SK-N-MC (cell line): Measurements from ENCODE around the gene PAPSS1.
"Not testable (repeated sequence)": the region's sequence is repeated elsewhere in the genome, so short reads cannot be mapped to it uniquely, and the experiment has no call there.

ENCODE experiments used
- DNase-seq: peaks from one replicate; pipeline ENCODE4 v3.0.0-alpha.2; 2011; ENCODE audit warnings: low read depth, low spot score
- H3K27ac ChIP-seq: fragments of 200-600 bp; sonication (generic); 2 replicates; pipeline ENCODE4 v1.5.1; 2016; ENCODE audit warnings: mixed run types
- H3K36me3 ChIP-seq: fragments of 200-600 bp; sonication (generic); 2 replicates; pipeline ENCODE4 v1.6.1; 2017; ENCODE audit warnings: antibody characterized with exemption, low read length, mixed read lengths; ENCODE audit not compliant: insufficient read depth
- H3K4me3 ChIP-seq: fragments of 200-600 bp; sonication (generic); 2 replicates; pipeline ENCODE4 v1.5.1; 2016
- H3K9ac ChIP-seq: fragments of 200-600 bp; sonication (generic); 2 replicates; pipeline ENCODE4 v1.8.0; 2017; ENCODE audit warnings: mixed run types, mixed read lengths; ENCODE audit not compliant: insufficient read length
- H3K9me3 ChIP-seq: fragments of 200-600 bp; sonication (generic); 2 replicates; pipeline ENCODE4 v1.6.1; 2017; ENCODE audit warnings: low read depth, mild to moderate bottlenecking, antibody characterized with exemption, low read length, moderate library complexity, mixed read lengths
- EZH2 ChIP-seq: fragments of 200-600 bp; sonication (generic); IDR thresholded peaks from one replicate; pipeline ENCODE4 v1.6.1; 2017; ENCODE audit warnings: antibody characterized with exemption
- FOXP2 ChIP-seq: optimal IDR thresholded peaks from 2 replicates; pipeline ENCODE3; 2011; ENCODE audit warnings: mild to moderate bottlenecking, moderate library complexity; ENCODE audit not compliant: insufficient read depth; ENCODE audit errors: extremely low read length, control extremely low read depth
- POLR2AphosphoS5 ChIP-seq: IDR thresholded peaks from 2 replicates; pipeline ENCODE4 v1.6.1; 2012; ENCODE audit warnings: mild to moderate bottlenecking, low read depth, low read length, borderline replicate concordance

The PAPSS1 gene

GRCh38 chr4:107708225-107708624, 11.8 kb downstream of the PAPSS1 start:
- peaks cover 24% of the 10 kb centered on the region; the same call in 1 of the 2 replicates for H3K9me3 ChIP-seq
- TF ChIP-seq FOXP2 (no peak), POLR2AphosphoS5 (no peak), EZH2 (no peak)
- no peak overlapping the region for H3K4me3 ChIP-seq
- no peak overlapping the region for H3K27ac ChIP-seq
- DNase-seq = no peak
- H3K36me3 ChIP-seq = peaks cover 19% of the 10 kb centered on the region
- no peak overlapping the region for H3K9ac ChIP-seq

GRCh38 chr4:107705742-107706556, 14.1 kb downstream of the PAPSS1 start:
- Histone ChIP-seq H3K36me3 (peaks cover 26% of the 10 kb centered on the region), H3K27ac (no peak overlapping the region), H3K9me3 (peaks cover 28% of the 10 kb centered on the region; the same call in 1 of the 2 replicates), H3K9ac (no peak overlapping the region), H3K4me3 (no peak overlapping the region)
- DNase-seq = no peak
- TF ChIP-seq POLR2AphosphoS5 (no peak), FOXP2 (no peak)

GRCh38 chr4:107701565-107701964, 18.5 kb downstream of the PAPSS1 start:
- DNase-seq = no peak
- no peak overlapping the region for H3K4me3 ChIP-seq
- H3K27ac ChIP-seq = no peak overlapping the region
- TF ChIP-seq FOXP2 = no peak
- no peak for TF ChIP-seq EZH2
- no peak for TF ChIP-seq POLR2AphosphoS5
- no peak overlapping the region for H3K9ac ChIP-seq
- H3K36me3 ChIP-seq = peaks cover 61% of the 10 kb centered on the region
- H3K9me3 ChIP-seq = peaks cover 18% of the 10 kb centered on the region; the same call in 1 of the 2 replicates

- Histone ChIP-seq H3K4me3 (no peak overlapping the region), H3K9me3 (peaks cover 8% of the 10 kb centered on the region; the same call in 1 of the 2 replicates), H3K9ac (no peak overlapping the region), H3K27ac (no peak overlapping the region), H3K36me3 (peaks cover 64% of the 10 kb centered on the region)
- TF ChIP-seq POLR2AphosphoS5 (no peak), EZH2 (no peak), FOXP2 (no peak)
- no peak for DNase-seq
Measured at GRCh38 chr4:107699466-107700206, 20.4 kb downstream of the PAPSS1 start.

GRCh38 chr4:107696187-107696586, 23.8 kb downstream of the PAPSS1 start:
- not testable (repeated sequence) for DNase-seq, H3K4me3 ChIP-seq, H3K27ac ChIP-seq, H3K9ac ChIP-seq, H3K9me3 ChIP-seq
- peaks cover 81% of the 10 kb centered on the region for H3K36me3 ChIP-seq

GRCh38 chr4:107693132-107693531, 26.9 kb downstream of the PAPSS1 start:
- TF ChIP-seq EZH2 = no peak
- TF ChIP-seq POLR2AphosphoS5 = no peak
- TF ChIP-seq FOXP2 = no peak
- Histone ChIP-seq H3K9me3 (no peaks in the 10 kb centered on the region), H3K9ac (no peak overlapping the region), H3K4me3 (no peak overlapping the region), H3K36me3 (peaks cover 59% of the 10 kb centered on the region), H3K27ac (no peak overlapping the region)
- no peak for DNase-seq

GRCh38 chr4:107692202-107692601, 27.8 kb downstream of the PAPSS1 start:
- DNase-seq = no peak
- Histone ChIP-seq H3K9ac (no peak overlapping the region), H3K4me3 (no peak overlapping the region), H3K27ac (no peak overlapping the region), H3K9me3 (no peaks in the 10 kb centered on the region), H3K36me3 (peaks cover 50% of the 10 kb centered on the region)
- no peak for TF ChIP-seq FOXP2
- no peak for TF ChIP-seq EZH2
- no peak for TF ChIP-seq POLR2AphosphoS5

GRCh38 chr4:107691378-107691777, 28.7 kb downstream of the PAPSS1 start:
- no peak overlapping the region for H3K27ac ChIP-seq

GRCh38 chr4:107689912-107690587, 30.0 kb downstream of the PAPSS1 start:
- no peaks in the 10 kb centered on the region for H3K9me3 ChIP-seq
- no peak overlapping the region for H3K27ac ChIP-seq
- no peak overlapping the region for H3K9ac ChIP-seq
- no peak for DNase-seq
- peaks cover 57% of the 10 kb centered on the region for H3K36me3 ChIP-seq
- no peak for TF ChIP-seq FOXP2
- no peak for TF ChIP-seq POLR2AphosphoS5
- TF ChIP-seq EZH2 = no peak
- H3K4me3 ChIP-seq = no peak overlapping the region

More at GRCh38 chr4:107691378-107691777, 28.7 kb downstream of the PAPSS1 start:
- Histone ChIP-seq H3K36me3 (peaks cover 50% of the 10 kb centered on the region), H3K4me3 (no peak overlapping the region), H3K9me3 (no peaks in the 10 kb centered on the region), H3K9ac (no peak overlapping the region)
- TF ChIP-seq POLR2AphosphoS5 (no peak), FOXP2 (no peak), EZH2 (no peak)
- DNase-seq = no peak
